HUDEP-2 (cell line): ENCODE results near the gene ZNF587.
A peak's percentile ranks its signal among the peaks of the same experiment; 100 is the strongest.
"Not testable (repeated sequence)": the region's sequence is repeated elsewhere in the genome, so short reads cannot be mapped to it uniquely, and the experiment has no call there.

Source experiments
- DNase-seq, 76 experiments: peaks; one replicate each; lab custom pipeline; 2025; ENCODE audit not compliant: unreplicated experiment in 76 of 76; lab: John Stamatoyannopoulos, UW

The ZNF587 gene

DNA sequence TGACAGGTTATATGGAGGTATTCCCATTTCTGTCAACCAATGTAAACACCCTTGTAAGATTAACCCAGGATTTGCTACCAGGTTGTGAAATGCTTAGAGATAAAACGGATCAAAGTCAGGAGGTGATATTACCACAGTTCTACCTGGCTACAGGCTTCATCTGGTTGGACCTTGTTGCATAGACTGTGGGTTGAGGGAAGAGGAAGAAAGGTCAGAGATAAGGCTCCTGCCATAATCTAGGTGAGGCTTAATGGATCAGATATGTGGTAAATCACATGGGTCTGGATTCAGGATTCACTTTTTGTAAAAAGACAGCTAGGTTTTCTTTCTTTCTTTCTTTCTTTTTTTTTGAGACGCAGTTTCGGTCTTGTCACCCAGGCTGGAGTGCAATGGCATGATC is 28.2 kb upstream of the ZNF587 start:
- DNase-seq: not testable (repeated sequence)

DNA sequence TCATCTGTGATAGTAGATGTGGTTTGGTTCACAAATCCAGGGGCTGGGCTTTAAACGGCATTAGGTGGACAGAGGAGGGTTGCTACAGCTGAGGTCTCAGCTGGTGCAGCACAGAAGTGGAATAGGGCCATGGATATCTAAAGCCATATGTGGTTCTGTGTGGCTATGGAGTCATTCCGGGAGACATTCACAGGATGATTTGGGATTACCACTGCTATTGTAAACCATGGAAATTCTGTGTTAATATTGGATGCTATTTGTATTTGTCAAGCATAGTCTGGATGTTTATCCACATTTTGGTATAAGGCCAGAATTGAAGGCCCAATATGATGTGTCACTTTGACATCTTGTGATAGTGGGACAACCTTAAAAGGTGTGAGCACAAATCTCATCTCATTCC is 26.5 kb upstream of the ZNF587 start:
- not testable (repeated sequence) for DNase-seq

DNA sequence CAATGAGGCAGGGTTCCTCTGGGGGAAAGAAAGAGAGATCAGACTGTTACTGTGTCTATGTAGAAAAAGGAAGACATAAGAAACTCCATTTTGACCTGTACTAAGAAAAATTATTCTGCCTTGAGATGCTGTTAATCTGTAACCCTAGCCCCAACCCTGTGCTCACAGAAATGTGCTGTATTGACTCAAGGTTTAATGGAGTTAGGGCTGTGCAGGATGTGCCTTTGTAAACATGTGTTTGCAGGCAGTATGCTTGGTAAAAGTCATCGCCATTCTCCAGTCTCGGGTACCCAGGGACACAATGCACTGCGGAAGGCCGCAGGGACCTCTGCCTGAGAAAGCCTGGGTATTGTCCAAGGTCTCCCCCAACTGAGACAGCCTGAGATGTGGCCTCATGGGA is 26.1 kb upstream of the ZNF587 start:
- not testable (repeated sequence) for DNase-seq

DNA sequence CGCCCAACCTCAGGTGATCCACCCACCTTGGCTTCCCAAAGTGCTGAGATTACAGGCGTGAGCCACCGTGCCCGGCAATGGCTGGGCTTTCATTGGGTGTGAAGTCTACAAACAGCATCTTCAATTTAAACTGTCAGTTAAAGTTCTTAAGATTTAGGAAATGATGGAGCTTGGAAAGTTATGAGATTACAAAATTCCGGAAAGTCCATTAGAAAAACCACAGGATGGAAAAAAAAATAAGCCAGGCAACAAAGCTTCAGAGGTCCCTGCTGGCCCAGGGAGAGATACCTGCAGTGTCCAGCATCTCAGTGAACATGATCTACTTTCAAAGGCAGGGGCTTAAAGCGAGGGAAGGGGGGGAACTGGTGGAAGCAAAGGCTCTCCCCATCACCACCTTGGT is 24.1 kb upstream of the ZNF587 start:
- no peak for DNase-seq

DNA sequence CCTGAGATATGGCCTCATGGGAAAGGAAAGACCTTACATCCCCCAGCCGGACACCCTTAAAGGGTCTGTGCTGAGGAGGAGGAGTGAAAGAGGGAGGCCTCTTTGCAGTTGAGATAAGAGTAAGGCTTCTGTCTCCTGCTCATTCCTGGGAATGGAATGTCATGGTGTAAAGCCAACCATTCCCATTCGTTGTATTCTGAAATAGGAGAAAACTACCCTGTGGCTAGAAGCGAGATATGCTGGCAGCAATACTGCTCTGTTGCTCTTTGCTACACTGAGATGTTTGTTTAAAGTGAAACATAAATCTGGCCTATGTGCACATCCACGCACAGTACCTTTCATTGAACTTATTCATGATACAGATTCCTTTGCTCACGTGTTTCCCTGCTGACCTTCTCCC is 20.3 kb upstream of the ZNF587 start:
- no peak for DNase-seq

DNA sequence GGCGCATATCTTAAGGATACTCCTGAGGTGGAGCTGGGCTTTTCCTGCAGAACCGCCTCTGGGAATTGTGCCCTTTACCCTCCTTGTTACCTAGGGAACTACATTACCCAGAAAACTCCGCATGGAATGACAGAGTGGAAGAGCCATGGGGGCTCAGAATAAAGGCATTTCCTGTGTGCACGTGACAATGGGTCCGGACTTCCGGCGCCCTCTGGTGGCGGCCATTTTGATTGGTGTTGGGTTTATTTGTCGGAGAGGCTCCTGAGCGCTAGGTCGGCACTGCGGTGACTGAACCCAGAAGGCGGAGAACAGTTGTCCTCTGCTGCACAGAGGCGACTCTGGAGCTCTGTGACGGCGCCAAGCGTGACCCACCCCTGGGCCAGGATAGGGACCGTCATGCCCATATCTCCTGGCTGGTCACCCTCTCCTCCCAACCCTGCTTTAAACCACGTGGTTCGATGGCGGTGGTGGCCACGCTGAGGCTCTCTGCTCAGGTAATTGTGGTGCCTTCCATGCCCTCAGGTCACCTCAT is 19.5 kb upstream of the ZNF587 start, which contains the start of gene ZNF587B:
ZNF587B (plus strand) TSS at position 229 of the 532 bp plus-strand sequence; CDS start at position 459, 230 bp downstream.
- peak in 33 of 76 experiments; percentile 4 to 58 (median 24) for DNase-seq

DNA sequence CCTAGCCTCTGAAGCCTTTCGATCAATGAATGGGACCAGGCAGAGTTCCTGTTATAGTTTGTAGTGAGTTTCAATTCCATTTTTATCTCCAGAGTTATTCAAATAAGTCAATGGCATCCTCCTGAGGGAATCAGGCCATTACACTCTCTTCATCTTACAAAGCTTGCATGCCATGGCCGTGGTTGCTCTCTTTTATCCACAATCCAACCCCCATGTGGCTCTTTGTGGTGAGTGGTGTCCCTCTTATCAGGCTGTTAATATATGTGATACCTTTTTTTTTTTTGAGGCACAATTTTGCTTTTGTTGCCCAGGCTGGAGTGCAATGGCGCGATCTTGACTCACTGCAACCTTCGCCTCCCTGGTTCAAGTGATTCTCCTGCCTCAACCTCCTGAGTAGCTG is 12.7 kb upstream of the ZNF587 start:
- not testable (repeated sequence) for DNase-seq

DNA sequence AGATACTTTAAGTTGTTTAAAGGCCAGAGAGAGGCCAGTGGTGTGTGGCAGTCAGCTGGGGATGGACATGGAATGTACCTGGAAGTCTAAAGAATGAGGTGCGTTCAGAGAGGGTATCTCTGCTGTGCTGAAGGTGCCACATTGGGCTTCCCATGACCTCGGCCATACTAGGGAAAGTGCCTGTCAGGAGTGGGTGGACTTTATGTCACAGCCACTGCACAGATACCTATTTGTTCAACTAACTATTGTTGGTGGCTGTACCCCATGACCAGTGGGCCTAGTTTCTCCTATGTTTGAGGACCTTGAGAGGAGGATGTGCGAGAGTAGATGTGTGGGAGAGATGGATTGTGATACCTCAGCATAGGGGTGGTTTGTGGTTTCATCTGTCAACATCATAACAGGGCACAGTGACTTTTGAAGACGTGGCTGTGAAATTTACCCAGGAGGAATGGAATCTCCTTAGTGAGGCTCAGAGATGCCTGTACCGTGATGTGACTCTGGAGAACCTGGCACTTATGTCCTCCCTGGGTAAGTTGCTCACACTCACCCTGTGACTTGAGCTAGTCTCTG is 11.0 kb upstream of the ZNF587 start:
- DNase-seq: not testable (repeated sequence)

DNA sequence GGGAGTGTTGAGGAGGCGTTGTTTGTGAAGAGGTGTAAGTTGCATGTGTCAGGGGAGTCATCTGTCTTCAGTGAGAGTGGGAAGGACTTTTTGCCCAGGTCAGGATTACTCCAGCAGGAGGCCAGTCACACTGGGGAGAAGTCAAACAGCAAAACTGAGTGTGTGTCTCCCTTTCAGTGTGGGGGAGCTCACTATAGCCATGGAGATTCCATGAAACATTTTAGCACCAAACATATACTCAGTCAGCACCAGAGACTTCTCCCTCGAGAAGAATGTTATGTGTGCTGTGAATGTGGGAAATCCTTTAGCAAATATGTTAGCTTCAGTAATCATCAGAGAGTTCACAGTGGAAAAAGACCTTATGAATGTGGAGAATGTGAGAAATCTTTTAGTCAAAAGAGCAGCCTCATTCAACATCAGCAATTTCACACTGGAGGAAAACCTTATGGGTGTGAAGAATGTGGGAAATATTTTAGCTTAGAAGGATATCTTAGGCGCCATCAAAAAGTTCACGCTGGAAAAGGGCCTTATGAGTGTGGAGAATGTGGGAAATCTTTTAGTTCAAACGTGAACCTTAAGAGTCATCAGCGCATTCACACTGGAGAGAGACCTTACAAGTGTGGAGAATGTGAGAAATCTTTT is 8.4 kb upstream of the ZNF587 start:
- DNase-seq: no peak

DNA sequence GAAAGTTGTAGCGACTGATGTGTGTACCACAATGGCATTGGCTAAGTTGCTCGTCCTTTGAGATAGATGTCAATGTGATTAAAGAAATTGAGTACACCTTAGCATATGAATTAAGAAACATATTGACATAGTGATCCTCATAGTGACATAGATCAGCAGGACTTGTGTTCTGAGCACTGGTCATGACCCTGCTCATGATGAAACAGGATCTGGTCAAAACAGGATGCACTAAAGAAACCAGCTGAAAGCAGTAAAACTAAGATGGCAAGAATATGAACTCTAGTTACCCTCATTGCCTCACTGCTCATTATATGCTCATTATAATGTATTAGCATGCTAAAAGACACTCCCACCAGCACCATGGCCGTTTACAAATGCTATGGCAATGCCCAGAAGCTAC is 2.5 kb upstream of the ZNF587 start:
- DNase-seq: not testable (repeated sequence)

DNA sequence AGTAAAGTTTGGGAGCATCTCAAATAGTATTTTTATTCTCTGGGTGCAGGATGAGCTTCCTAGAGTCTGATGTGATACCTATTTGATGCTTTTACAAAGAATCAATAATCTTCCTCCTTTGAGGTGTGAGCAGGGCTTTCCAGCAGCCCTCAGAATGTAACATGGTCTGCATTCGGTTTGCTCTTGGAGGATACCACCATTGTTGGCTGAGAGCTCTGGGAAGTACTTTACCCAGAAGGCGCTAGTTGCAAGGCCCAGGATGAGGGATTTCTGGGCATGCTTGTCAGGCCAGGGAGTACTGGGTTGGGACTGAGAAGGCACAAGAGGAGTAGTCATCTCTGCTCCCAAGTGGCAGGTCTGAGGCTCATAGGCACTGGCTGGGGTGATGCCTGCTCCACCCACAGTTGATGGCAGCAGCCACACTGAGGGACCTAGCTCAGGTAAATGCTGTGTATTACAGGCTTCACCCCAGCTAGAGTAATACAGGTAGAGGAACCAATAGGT is 445 bp upstream of the ZNF587 start:
- DNase-seq: peak in 1 of 76 experiments; percentile 55

DNA sequence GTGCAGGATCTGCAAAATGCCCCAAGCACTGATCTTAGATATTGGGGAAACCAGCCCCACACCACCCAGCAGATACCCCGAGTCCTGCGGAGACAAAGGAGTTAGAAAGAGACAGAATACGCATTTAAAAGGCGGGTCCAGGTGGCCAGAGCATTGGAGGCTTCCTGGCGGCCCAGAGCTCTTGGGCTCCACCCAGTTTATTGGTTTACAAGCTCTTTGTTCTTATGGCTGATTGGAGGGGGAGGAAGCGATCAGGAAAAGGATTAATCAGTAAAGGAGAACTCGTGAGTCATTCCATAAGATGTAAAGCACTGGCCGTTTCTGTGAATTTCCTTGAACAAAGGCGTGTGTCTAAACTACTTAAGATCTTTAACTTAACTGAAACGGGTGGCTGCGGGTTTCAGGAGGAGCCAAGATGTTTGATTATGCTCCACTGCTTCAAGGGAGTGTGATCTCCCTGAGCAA is 926 bp downstream of the ZNF587 start:
- DNase-seq: peak in 58 of 76 experiments; percentile 3 to 81 (median 42)

DNA sequence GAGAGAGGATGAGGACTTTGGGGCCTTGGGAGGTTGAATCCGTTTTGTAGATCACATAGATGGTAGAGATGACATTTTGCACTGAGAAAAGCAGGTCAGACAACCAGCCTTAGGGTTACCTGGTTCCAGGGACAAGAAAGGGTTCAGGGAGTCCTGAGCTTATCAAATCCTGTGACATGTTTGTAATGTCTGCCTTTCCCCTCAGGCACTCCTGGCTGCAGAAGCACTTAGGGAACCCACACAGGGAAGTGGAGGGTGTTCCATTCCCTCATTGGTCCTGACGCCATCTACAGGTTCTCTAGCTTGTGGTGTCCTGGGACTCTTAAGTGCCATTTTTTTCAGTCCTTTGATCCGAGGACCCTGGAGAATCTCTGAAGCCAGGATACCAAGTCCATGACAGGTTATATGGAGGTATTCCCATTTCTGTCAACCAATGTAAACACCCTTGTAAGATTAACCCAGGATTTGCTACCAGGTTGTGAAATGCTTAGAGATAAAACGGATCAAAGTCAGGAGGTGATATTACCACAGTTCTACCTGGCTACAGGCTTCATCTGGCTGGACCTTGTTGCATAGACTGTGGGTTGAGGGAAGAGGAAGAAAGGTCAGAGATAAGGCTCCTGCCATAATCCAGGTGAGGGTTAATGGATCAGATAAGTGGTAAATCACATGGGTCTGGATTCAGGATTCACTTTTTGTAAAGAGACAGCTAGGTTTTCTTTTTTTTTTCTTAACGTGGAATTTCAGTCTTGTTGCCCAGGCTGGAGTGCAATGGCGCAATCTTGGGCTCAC is 2.3 kb downstream of the ZNF587 start:
- DNase-seq: not testable (repeated sequence)

DNA sequence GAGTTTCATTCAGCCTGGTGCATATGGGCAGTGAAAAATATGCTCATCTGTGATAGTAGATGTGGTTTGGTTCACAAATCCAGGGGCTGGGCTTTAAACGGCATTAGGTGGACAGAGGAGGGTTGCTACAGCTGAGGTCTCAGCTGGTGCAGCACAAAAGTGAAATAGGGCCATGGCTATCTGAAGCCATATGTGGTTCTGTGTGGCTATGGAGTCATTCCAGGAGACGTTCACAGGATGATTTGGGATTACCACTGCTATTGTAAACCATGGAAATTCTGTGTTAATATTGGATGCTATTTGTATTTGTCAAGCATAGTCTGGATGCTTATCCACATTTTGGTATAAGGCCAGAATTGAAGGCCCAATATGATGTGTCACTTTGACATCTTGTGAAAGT is 4.5 kb downstream of the ZNF587 start:
- not testable (repeated sequence) for DNase-seq

DNA sequence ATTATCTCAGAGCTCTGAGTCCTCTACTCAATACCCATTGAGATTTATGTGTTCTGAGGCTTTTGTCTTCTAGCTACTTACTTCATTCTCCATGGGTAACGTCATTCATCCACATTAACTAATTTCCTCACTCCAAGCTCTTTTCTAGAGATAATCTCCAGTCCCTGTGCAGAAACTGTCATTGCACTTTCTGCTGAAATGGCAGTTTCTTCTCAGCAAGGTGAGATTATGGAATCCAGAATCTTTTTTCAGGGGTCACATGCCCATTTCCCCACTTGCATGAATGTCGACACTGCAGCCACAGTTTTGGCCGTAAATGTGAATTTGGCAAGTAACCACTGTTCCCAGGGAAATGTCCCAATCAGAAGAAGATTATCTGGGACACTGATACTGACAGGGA is 12.7 kb downstream of the ZNF587 start:
- DNase-seq: not testable (repeated sequence)

DNA sequence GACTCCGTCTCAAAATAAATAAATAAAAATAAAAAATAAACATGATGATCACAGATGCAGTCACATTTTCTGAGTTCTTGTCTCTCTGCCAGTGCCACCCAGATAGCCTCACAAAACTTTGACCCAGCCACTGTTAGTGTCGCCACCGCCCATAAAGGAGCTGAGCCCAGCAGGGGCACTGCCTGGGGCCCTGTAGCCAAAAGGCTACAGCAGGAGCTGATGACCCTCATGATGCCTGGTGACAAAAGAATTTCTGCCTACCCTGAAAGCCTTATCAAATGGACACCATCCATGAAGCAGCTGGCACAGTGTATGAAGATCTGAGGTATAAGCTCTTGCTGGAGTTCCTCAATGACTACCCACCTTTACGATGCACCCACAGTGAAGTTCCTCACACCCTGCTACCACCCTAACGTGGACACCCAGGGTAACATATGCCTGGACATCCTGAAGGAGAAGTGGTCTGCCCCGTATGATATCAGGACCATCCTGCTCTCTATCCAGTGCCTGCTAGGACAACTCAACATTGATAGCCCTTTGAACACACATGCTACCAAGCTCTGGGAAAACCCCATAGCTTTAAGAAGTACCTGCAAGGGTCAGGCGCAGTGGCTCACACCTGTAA is 18.3 kb downstream of the ZNF587 start:
- peak in 1 of 76 experiments; percentile 7 for DNase-seq

DNA sequence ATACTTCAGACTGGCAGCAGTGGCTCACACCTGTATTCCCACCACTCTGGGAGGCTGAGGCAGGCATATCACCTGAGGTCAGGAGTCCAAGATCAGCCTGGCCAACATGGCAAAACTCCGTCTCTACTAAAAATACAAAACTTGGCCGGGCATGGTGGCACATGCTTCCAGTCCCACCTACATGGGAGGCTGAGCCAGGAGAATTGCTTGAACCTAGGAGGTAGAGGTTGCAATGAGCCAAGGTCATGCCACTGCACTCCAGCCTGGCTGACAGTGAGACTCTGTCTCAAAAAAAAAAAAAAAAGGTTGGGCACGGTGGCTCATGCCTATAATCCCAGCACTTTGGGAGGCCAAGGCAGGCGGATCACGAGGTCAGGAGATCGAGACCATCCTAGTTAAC is 20.0 kb downstream of the ZNF587 start:
- DNase-seq: not testable (repeated sequence)

DNA sequence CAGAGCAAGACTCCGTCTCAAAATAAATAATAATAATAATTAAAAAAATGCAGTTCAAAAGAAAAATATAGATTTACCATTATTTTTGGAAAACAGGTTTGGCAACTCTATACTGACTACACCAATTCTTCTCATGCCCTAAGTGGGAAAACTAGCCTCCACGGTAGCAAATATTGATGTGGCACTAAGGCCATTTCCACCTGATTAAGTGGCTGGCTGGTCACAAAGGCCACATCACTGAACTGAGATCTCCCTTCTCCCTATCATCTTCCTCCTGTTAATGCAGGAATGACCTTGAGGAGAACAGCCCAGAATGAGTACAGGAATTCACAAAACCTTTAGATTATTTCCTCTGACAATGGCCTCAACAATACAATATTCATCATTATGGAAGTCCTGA is 20.6 kb downstream of the ZNF587 start:
- no peak for DNase-seq

DNA sequence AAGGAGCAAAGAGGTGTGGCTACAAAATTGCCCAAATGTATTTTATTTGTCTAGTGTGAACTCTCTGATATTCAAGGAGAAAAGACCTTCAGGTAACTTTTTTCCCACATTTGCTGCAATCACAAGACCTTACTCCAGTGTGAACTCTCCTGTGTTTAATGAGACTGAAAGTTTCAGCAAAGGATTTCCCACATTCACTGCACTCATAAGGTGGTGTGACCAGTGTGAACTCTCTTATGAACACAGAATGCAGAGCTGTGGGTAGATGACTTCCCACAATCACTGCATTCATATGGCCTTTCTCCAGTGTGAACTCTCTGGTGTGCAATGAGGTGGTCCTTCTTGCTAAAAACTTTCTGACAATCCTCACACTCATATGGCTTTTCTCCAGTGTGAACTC is 22.8 kb downstream of the ZNF587 start:
- DNase-seq: no peak
